GM12878 (cell line): ENCODE measurements around the gene RAB8A. TPM values are rescaled to one million over a fixed set of nuclear protein-coding genes. Genes with fewer than 3 reads are reported as not detected.

Experiments
- ATAC-seq: fragments of 200-7000 bp; cut with Tn5 transposase; 3 replicates; pipeline ENCODE4 v1.9.1; 2020; ENCODE audit warnings: mild to moderate bottlenecking, moderate library complexity
- BruUV-seq: library from RNA; stranded (reverse); fragments of 400-500 nt; replicated peaks from 2 replicates; lab custom pipeline; 2021; lab: Mats Ljungman, UMichigan
- CTCF ChIA-PET: fragments of 300-600 bp; sonication (Branson Sonifier 250); formaldehyde crosslinking; extraction: SDS; loops from one replicate; lab custom pipeline; 2021; ENCODE audit warnings: inconsistent platforms; lab: Yijun Ruan, JAX
- POLR2A ChIA-PET: fragments of 350-600 bp; formaldehyde crosslinking; extraction: SDS; loops from one replicate; lab custom pipeline; 2021; ENCODE audit warnings: inconsistent platforms; lab: Charles Lee
- RAD21 ChIA-PET: fragments of 300-600 bp; sonication (Branson Sonifier 250); formaldehyde crosslinking; loops from one replicate; lab custom pipeline; 2023; ENCODE audit warnings: antibody characterized with exemption; ENCODE audit not compliant: unreplicated experiment; lab: Charles Lee
- SMC1A ChIA-PET: fragments of 300-600 bp; sonication (Branson Sonifier 250); formaldehyde crosslinking; loops from one replicate; lab custom pipeline; 2023; ENCODE audit not compliant: unreplicated experiment, uncharacterized antibody; lab: Charles Lee
- DNase-seq: peaks from one replicate; pipeline ENCODE4 v3.0.0-alpha.2; 2011; ENCODE audit warnings: low read depth, low spot score
- FAIRE-seq: peaks from 3 replicates; lab custom pipeline; 2011; peaks lifted over from hg19 to GRCh38; lab: Jason Lieb, UNC
- H2AFZ ChIP-seq: 2 replicates; pipeline ENCODE4 v1.6.0; 2011; ENCODE audit warnings: low read depth, low read length, control low read depth; ENCODE audit not compliant: control insufficient read depth
- H3K27ac ChIP-seq: 2 replicates; pipeline ENCODE4 v1.5.1; 2011; ENCODE audit warnings: control low read depth; ENCODE audit not compliant: control insufficient read depth, insufficient read depth
- H3K27me3 ChIP-seq, 2 experiments: replicated peaks in 1 of 2; 2 replicates each; pipeline versions ENCODE4 v1.6.0 to v1.6.1; 2011; ENCODE audit warnings: low read length in 1 of 2; ENCODE audit not compliant: control insufficient read depth in 2 of 2, insufficient read depth in 2 of 2
- H3K36me3 ChIP-seq, 2 experiments: 2 replicates each; pipeline ENCODE4 v1.5.1; 2011; ENCODE audit warnings: low read length in 1 of 2; ENCODE audit not compliant: control insufficient read depth in 2 of 2, insufficient read depth in 2 of 2
- H3K4me1 ChIP-seq: 2 replicates; pipeline ENCODE4 v1.6.1; 2011; ENCODE audit warnings: mild to moderate bottlenecking, low read length, moderate library complexity, mixed read lengths; ENCODE audit not compliant: control insufficient read depth, insufficient read depth
- H3K4me2 ChIP-seq: 2 replicates; pipeline ENCODE4 v1.6.0; 2011; ENCODE audit warnings: control low read depth; ENCODE audit not compliant: control insufficient read depth, insufficient read depth
- H3K4me3 ChIP-seq: fragments of 200-600 bp; sonication (generic); 2 replicates; pipeline ENCODE4 v1.5.1; 2016
- H3K79me2 ChIP-seq: 2 replicates; pipeline ENCODE4 v1.6.0; 2011; ENCODE audit warnings: low read length; ENCODE audit not compliant: control insufficient read depth, insufficient read depth
- H3K9ac ChIP-seq: 2 replicates; pipeline ENCODE4 v1.8.0; 2011; ENCODE audit warnings: low read length, control low read depth, mixed read lengths; ENCODE audit not compliant: control insufficient read depth, insufficient read depth
- H3K9me3 ChIP-seq: replicated peaks from 3 replicates; pipeline ENCODE4 v1.5.1; 2011; ENCODE audit warnings: mild to moderate bottlenecking, low read length; ENCODE audit not compliant: control insufficient read depth, insufficient read depth
- H4K20me1 ChIP-seq: 2 replicates; pipeline ENCODE4 v1.6.0; 2011; ENCODE audit not compliant: control insufficient read depth, insufficient read depth
- EED ChIP-seq: sonication (generic); IDR thresholded peaks from 2 replicates; pipeline ENCODE4 v1.6.1; 2016; ENCODE audit warnings: antibody characterized with exemption, low read depth
- EGR1 ChIP-seq, 2 experiments: IDR thresholded peaks; 1 replicate in 1 of 2; 2 replicates in 1 of 2; pipeline ENCODE4 v1.6.1; 2011 to 2012; ENCODE audit warnings: low read depth in 2 of 2, low read length in 2 of 2, borderline replicate concordance in 1 of 2, mild to moderate bottlenecking in 1 of 2, moderate library complexity in 1 of 2
- EP300 ChIP-seq, 2 experiments: fragments of 150-350 bp in 1 of 2; IDR thresholded peaks; 2 replicates each; pipeline ENCODE4 v1.6.1; 2011 to 2012; ENCODE audit warnings: low read depth in 2 of 2, low read length in 2 of 2, borderline replicate concordance in 1 of 2, improper control_type of control experiment in 1 of 2, inconsistent platforms in 1 of 2; ENCODE audit not compliant: control insufficient read depth in 1 of 2
- EZH2 ChIP-seq: IDR thresholded peaks from 2 replicates; pipeline ENCODE4 v1.6.1; 2012; ENCODE audit warnings: low read depth, mild to moderate bottlenecking, control low read depth, inconsistent platforms, low read length, borderline replicate concordance; ENCODE audit not compliant: control insufficient read depth
- FOXK2 ChIP-seq: fragments of 450-650 bp; IDR thresholded peaks from 2 replicates; pipeline ENCODE4 v1.6.1; 2017; ENCODE audit warnings: mild to moderate bottlenecking, moderate library complexity
- HDAC6 ChIP-seq: fragments of 200-600 bp; sonication (generic); IDR thresholded peaks from one replicate; pipeline ENCODE4 v1.8.0; 2017; ENCODE audit warnings: antibody characterized with exemption; ENCODE audit not compliant: unreplicated experiment
- MTA2 ChIP-seq: fragments of 450-650 bp; IDR thresholded peaks from 2 replicates; pipeline ENCODE4 v1.6.1; 2016; ENCODE audit warnings: low read depth, mild to moderate bottlenecking, moderate library complexity
- NFIC ChIP-seq: IDR thresholded peaks from 2 replicates; pipeline ENCODE4 v1.6.1; 2012; ENCODE audit warnings: low read depth, mild to moderate bottlenecking, inconsistent platforms, low read length, moderate library complexity
- PAX8 ChIP-seq: fragments of 450-650 bp; IDR thresholded peaks from 2 replicates; pipeline ENCODE4 v1.6.1; 2017; ENCODE audit warnings: mild to moderate bottlenecking, moderate library complexity
- POLR2A ChIP-seq: IDR thresholded peaks from 2 replicates; pipeline ENCODE4 v1.6.1; 2011; ENCODE audit warnings: low read depth, mild to moderate bottlenecking, low read length
- POLR2AphosphoS2 ChIP-seq: IDR thresholded peaks from 2 replicates; pipeline ENCODE4 v1.6.1; 2011; ENCODE audit warnings: low read depth, mild to moderate bottlenecking, low read length, improper control_type of control experiment, moderate library complexity
- RBBP5 ChIP-seq: fragments of 200-600 bp; sonication (generic); conservative IDR thresholded peaks from 2 replicates; pipeline ENCODE4 v1.6.1; 2016
- RELA ChIP-seq: fragments of 450-650 bp; IDR thresholded peaks from 2 replicates; pipeline ENCODE4 v1.8.0; 2014; ENCODE audit warnings: borderline replicate concordance; ENCODE audit not compliant: partially characterized antibody
- RUNX3 ChIP-seq: IDR thresholded peaks from 2 replicates; pipeline ENCODE4 v1.6.1; 2012; ENCODE audit warnings: low read length, inconsistent platforms
- TARDBP ChIP-seq: IDR thresholded peaks from 2 replicates; pipeline ENCODE4 v1.6.1; 2016; ENCODE audit warnings: borderline replicate concordance
- TCF7 ChIP-seq: IDR thresholded peaks from 2 replicates; pipeline ENCODE4 v1.6.1; 2014; ENCODE audit warnings: antibody characterized with exemption, borderline replicate concordance
- WGBS: methylation state at CpG from one replicate; pipeline ENCODE4 v1.1.6; 2016; ENCODE audit warnings: low lambda C conversion rate; ENCODE audit not compliant: insufficient replicate concordance, insufficient coverage; ENCODE audit errors: missing lambda C conversion rate; 5-methylcytosine and 5-hydroxymethylcytosine counted together
- in situ Hi-C: fragments of 300-500 bp; cut with MboI; formaldehyde crosslinking; loops from 9 replicates; pipeline ENCODE4 v1.14.3; 2018; ENCODE audit warnings: mixed read lengths
- intact Hi-C: fragments of 100-400 bp; cut with micrococcal nuclease; formaldehyde crosslinking; loops from one replicate; pipeline ENCODE4 v1.14.2; 2022; ENCODE audit not compliant: unreplicated experiment
- polyA plus RNA-seq, 11 experiments: library from polyadenylated mRNA; depleted of rRNA in 4 of 11; unstranded in 6 of 11; stranded (reverse) in 5 of 11; fragments of >200 nt; fragmentation: Nextera tagmentation in 4 of 11; fragmentation: Illumina TruSeq in 1 of 11; extraction: Ambion mirVana in 4 of 11; extraction: Trizol in 1 of 11; gene quantifications; 1 replicate in 1 of 11; 2 replicates in 10 of 11; pipeline versions ENCODE4 v1.2.1 to v1.2.3, GENCODE V29; 2011 to 2016; ENCODE audit warnings: inconsistent platforms in 2 of 11, missing spikeins in 2 of 11, low read depth in 1 of 11
- total RNA-seq, 4 experiments: library from RNA; depleted of rRNA in 3 of 4; stranded (reverse); fragments of >200 nt in 3 of 4; fragmentation: Illumina TruSeq in 1 of 4; extraction: Trizol in 1 of 4; gene quantifications; 2 replicates each; pipeline versions ENCODE4 v1.2.1 to v1.2.3, GENCODE V29; 2013 to 2021
- TF ChIP-seq, protein P1 (sequence below): fragments of 450-650 bp; IDR thresholded peaks from 2 replicates; pipeline ENCODE4 v1.6.1; 2017; ENCODE audit warnings: mild to moderate bottlenecking, low read depth, inconsistent platforms; ENCODE audit not compliant: poor library complexity, severe bottlenecking

Gene RAB8A
- total and polyA plus RNA-seq, 10 of the 15 experiments (the other 5 are each of a cell fraction or from before 2014, with no cell fraction given) = 23.9 to 314 (median 185) TPM

DNA sequence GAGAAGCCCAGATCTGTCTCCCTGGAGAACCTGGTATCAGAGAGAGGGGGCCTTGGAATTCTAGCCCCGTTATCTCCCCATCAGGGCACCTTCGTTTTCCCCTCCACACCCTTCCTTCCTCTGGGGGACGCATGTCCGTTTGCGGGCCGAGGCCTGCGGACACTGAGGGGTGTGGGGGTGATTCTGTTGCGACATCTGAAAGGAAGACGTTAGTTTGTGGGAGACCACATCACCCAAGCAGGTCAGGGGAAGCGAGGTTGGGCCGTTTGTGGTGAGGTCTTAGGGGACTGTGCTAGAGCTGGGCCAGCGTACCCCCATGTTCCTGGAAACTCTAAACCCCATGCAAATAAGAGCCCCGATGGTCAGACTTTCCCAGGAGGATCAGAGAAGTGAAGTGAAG lies 28.1 kb downstream of the RAB8A start (continued):
- TF ChIP-seq EGR1 (IDR thresholded peaks at IDR 0.05; ENCODE audit: borderline replicate concordance in 1 of 2, low read depth in 2 of 2, low read length in 2 of 2) (peak in 1 of 2 experiments; percentile 32; a peak in 1 of 3 replicates), TCF7 (no peak), RBBP5 (no peak), POLR2AphosphoS2 (no peak)

GRCh38 chr19:16141043-16141442 lies 29.4 kb downstream of the RAB8A start:
- Histone ChIP-seq H3K79me2 (peaks cover 28% of the 10 kb centered on the region), H4K20me1 (peaks cover under 1% of the 10 kb centered on the region; the same call in 1 of the 2 replicates), H3K4me3 (no peak overlapping the region), H3K27ac (peak overlapping the region; percentile 99), H3K4me2 (peak overlapping the region; percentile 61; the same call in 1 of the 2 replicates), H3K27me3 (no peaks in the 10 kb centered on the region), H3K9ac (no peak overlapping the region), H3K4me1 (peaks cover 45% of the 10 kb centered on the region), H2AFZ (no peak overlapping the region), H3K9me3 (no peaks in the 10 kb centered on the region; the same call in 1 of the 3 replicates), H3K36me3 (no peaks in the 10 kb centered on the region)
- CTCF ChIA-PET = interaction anchor here (0.9 to 8.2 kb wide), 6 partner anchors 9 to 45 kb away, joined by 3 to 111 read pairs (median 4); partner anchors contain the start of gene RAB8A
- no TSS peak for BruUV-seq
- no peak for FAIRE-seq
- DNase-seq = peak; percentile 75
- peak; percentile 58 for ATAC-seq
- WGBS = 2% methylated on average over 4 of the region's 4 CpGs
- RAD21 ChIA-PET = interaction anchor here (1.1 to 1.6 kb wide), 4 partner anchors 9 to 67 kb away, joined by 3 to 5 read pairs (median 4); no protein-coding TSS in a partner anchor
- SMC1A ChIA-PET = interaction anchor here (0.8 to 4.2 kb wide), 6 partner anchors 10 to 67 kb away, joined by 3 to 41 read pairs (median 3); no protein-coding TSS in a partner anchor
- intact Hi-C loops (loop anchor here (2.0 to 5.0 kb wide), 2 partner anchors 42 to 446 kb away; no protein-coding TSS in a partner anchor), in situ Hi-C loops (no loop called here)
- POLR2A ChIA-PET = interaction anchor here (0.9 to 7.2 kb wide), 3 partner anchors 9 to 25 kb away, joined by 3 to 174 read pairs (median 8); partner anchors contain the start of gene RAB8A
- TF ChIP-seq MTA2 (peak; percentile 29; the same call in 1 of the 2 replicates), POLR2A (peak; percentile 44; the same call in 1 of the 2 replicates), EP300 (IDR thresholded peaks at IDR 0.05; ENCODE audit: borderline replicate concordance in 1 of 2, control insufficient read depth in 1 of 2, low read depth in 2 of 2, low read length in 2 of 2) (0 out of 4 replicates have a peak, but pooled peaks of 1 of the 2 experiments have one; percentile 34), TARDBP (no peak), RUNX3 (peak; percentile 82), EED (peak; percentile 64), NFIC (0 out of 2 replicates have a peak, but pooled peaks have one; percentile 38), EZH2 (no peak), PAX8 (no peak), FOXK2 (no peak), HDAC6 (no peak), RELA (no peak)
- TF ChIP-seq, protein P1, sequence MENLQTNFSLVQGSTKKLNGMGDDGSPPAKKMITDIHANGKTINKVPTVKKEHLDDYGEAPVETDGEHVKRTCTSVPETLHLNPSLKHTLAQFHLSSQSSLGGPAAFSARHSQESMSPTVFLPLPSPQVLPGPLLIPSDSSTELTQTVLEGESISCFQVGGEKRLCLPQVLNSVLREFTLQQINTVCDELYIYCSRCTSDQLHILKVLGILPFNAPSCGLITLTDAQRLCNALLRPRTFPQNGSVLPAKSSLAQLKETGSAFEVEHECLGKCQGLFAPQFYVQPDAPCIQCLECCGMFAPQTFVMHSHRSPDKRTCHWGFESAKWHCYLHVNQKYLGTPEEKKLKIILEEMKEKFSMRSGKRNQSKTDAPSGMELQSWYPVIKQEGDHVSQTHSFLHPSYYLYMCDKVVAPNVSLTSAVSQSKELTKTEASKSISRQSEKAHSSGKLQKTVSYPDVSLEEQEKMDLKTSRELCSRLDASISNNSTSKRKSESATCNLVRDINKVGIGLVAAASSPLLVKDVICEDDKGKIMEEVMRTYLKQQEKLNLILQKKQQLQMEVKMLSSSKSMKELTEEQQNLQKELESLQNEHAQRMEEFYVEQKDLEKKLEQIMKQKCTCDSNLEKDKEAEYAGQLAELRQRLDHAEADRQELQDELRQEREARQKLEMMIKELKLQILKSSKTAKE = no peak
